HEK293 (cell line): ENCODE results near the gene TSC22D3.
A peak's percentile ranks its signal among the peaks of the same experiment; 100 is the strongest.
"Not testable (repeated sequence)": the region's sequence is repeated elsewhere in the genome, so short reads cannot be mapped to it uniquely, and the experiment has no call there.

Experiments
- CTCF ChIA-PET: fragments of 350-600 bp; formaldehyde crosslinking; extraction: SDS; loops from one replicate; lab custom pipeline; 2021; ENCODE audit warnings: antibody characterized with exemption; lab: Yijun Ruan, JAX
- POLR2A ChIA-PET: fragments of 300-600 bp; formaldehyde crosslinking; extraction: SDS; loops from one replicate; lab custom pipeline; 2020; ENCODE audit warnings: antibody characterized with exemption, inconsistent platforms; lab: Yijun Ruan, JAX
- H3K27ac ChIP-seq: fragments of 200-500 bp; sonication (Bioruptor generic); 2 replicates; pipeline ENCODE4 v1.5.1; 2014; ENCODE audit warnings: low read depth, low read length, control low read depth, inconsistent platforms; ENCODE audit errors: extremely low read depth
- H3K36me3 ChIP-seq, 2 experiments: fragments of 200-500 bp in 1 of 2; sonication (Bioruptor generic) in 1 of 2; 1 replicate in 1 of 2; 2 replicates in 1 of 2; pipeline ENCODE4 v1.5.1; 2014 to 2017; ENCODE audit warnings: inconsistent platforms in 2 of 2, low read length in 2 of 2; ENCODE audit not compliant: control insufficient read depth in 2 of 2, insufficient read depth in 1 of 2
- H3K4me1 ChIP-seq: fragments of 200-500 bp; sonication (Bioruptor generic); 2 replicates; pipeline ENCODE4 v1.5.1; 2014; ENCODE audit warnings: mild to moderate bottlenecking, low read length, inconsistent platforms; ENCODE audit not compliant: control insufficient read depth, insufficient read depth
- H3K4me3 ChIP-seq: 2 replicates; pipeline ENCODE4 v1.5.1; 2011; ENCODE audit warnings: low read depth, mild to moderate bottlenecking, control low read depth, low read length, moderate library complexity
- H3K9me3 ChIP-seq: fragments of 200-500 bp; sonication (Bioruptor generic); 2 replicates; pipeline ENCODE4 v1.5.1; 2014; ENCODE audit warnings: low read depth, low read length, inconsistent platforms; ENCODE audit not compliant: control insufficient read depth, insufficient read depth
- BCL11A ChIP-seq: fragments of 450-650 bp; formaldehyde crosslinking; IDR thresholded peaks from 2 replicates; pipeline ENCODE4 v1.5.1; 2016; ENCODE audit warnings: low read depth, missing biosample characterization, missing genetic modification characterization
- BCL11B ChIP-seq: fragments of 450-650 bp; formaldehyde crosslinking; IDR thresholded peaks from 2 replicates; pipeline ENCODE4 v1.5.1; 2016; ENCODE audit warnings: low read depth, missing biosample characterization, missing genetic modification characterization
- PRDM1 ChIP-seq: fragments of 450-650 bp; formaldehyde crosslinking; IDR thresholded peaks from 2 replicates; pipeline ENCODE4; 2016; ENCODE audit warnings: missing biosample characterization, missing genetic modification characterization
- SETDB1 ChIP-seq: IDR thresholded peaks from one replicate; pipeline ENCODE4 v1.6.1; 2017; ENCODE audit warnings: mild to moderate bottlenecking, low read length, moderate library complexity, mixed read lengths; ENCODE audit not compliant: insufficient read length
- YY1 ChIP-seq: fragments of 450-650 bp; formaldehyde crosslinking; IDR thresholded peaks from 2 replicates; pipeline ENCODE4 v1.5.1; 2018; ENCODE audit warnings: missing biosample characterization, missing genetic modification characterization
- ZBTB1 ChIP-seq: fragments of 450-650 bp; formaldehyde crosslinking; IDR thresholded peaks from 2 replicates; pipeline ENCODE4 v1.5.1; 2016; ENCODE audit warnings: missing biosample characterization, missing genetic modification characterization
- ZBTB48 ChIP-seq: fragments of 450-650 bp; formaldehyde crosslinking; IDR thresholded peaks from 2 replicates; pipeline ENCODE4 v1.5.1; 2016; ENCODE audit warnings: missing biosample characterization, missing genetic modification characterization
- ZBTB7A ChIP-seq: fragments of 450-650 bp; formaldehyde crosslinking; IDR thresholded peaks from 2 replicates; pipeline ENCODE4 v1.5.1; 2016; ENCODE audit warnings: low read depth, missing biosample characterization, missing genetic modification characterization
- ZEB2 ChIP-seq: fragments of 450-650 bp; formaldehyde crosslinking; IDR thresholded peaks from 2 replicates; pipeline ENCODE4 v1.5.1; 2016; ENCODE audit warnings: missing biosample characterization, missing genetic modification characterization
- ZFHX2 ChIP-seq: fragments of 450-650 bp; formaldehyde crosslinking; conservative IDR thresholded peaks from 2 replicates; pipeline ENCODE4 v1.5.1; 2016; ENCODE audit warnings: missing biosample characterization, missing genetic modification characterization
- ZNF140 ChIP-seq: fragments of 450-650 bp; formaldehyde crosslinking; IDR thresholded peaks from 2 replicates; pipeline ENCODE4 v1.5.1; 2016; ENCODE audit warnings: missing biosample characterization, missing genetic modification characterization
- ZNF169 ChIP-seq: fragments of 450-650 bp; formaldehyde crosslinking; IDR thresholded peaks from 2 replicates; pipeline ENCODE4 v1.5.1; 2016; ENCODE audit warnings: missing biosample characterization, missing genetic modification characterization
- ZNF239 ChIP-seq: fragments of 450-650 bp; formaldehyde crosslinking; IDR thresholded peaks from 2 replicates; pipeline ENCODE4 v1.5.1; 2016; ENCODE audit warnings: missing biosample characterization, missing genetic modification characterization
- ZNF248 ChIP-seq: fragments of 450-650 bp; formaldehyde crosslinking; IDR thresholded peaks from 2 replicates; pipeline ENCODE4 v1.5.1; 2017; ENCODE audit warnings: missing biosample characterization, missing genetic modification characterization
- ZNF266 ChIP-seq: fragments of 450-650 bp; formaldehyde crosslinking; IDR thresholded peaks from 2 replicates; pipeline ENCODE4 v1.5.1; 2016; ENCODE audit warnings: missing biosample characterization, missing genetic modification characterization, low read depth
- ZNF335 ChIP-seq: fragments of 450-650 bp; formaldehyde crosslinking; conservative IDR thresholded peaks from 2 replicates; pipeline ENCODE4 v1.5.1; 2016; ENCODE audit warnings: missing biosample characterization, missing genetic modification characterization
- ZNF560 ChIP-seq: fragments of 450-650 bp; formaldehyde crosslinking; IDR thresholded peaks from 2 replicates; pipeline ENCODE4 v1.5.1; 2017; ENCODE audit warnings: missing biosample characterization, missing genetic modification characterization, borderline replicate concordance
- ZNF777 ChIP-seq: fragments of 450-650 bp; formaldehyde crosslinking; IDR thresholded peaks from 2 replicates; pipeline ENCODE4 v1.5.1; 2017; ENCODE audit warnings: missing biosample characterization, missing genetic modification characterization, borderline replicate concordance
- ZNF785 ChIP-seq: fragments of 450-650 bp; formaldehyde crosslinking; IDR thresholded peaks from 2 replicates; pipeline ENCODE4 v1.5.1; 2016; ENCODE audit warnings: missing biosample characterization, missing genetic modification characterization
- ZNF837 ChIP-seq: fragments of 450-650 bp; formaldehyde crosslinking; IDR thresholded peaks from 2 replicates; pipeline ENCODE4 v1.5.1; 2016; ENCODE audit warnings: missing biosample characterization, missing genetic modification characterization
- ZSCAN23 ChIP-seq: fragments of 450-650 bp; formaldehyde crosslinking; IDR thresholded peaks from 2 replicates; pipeline ENCODE4 v1.5.1; 2016; ENCODE audit warnings: missing biosample characterization, missing genetic modification characterization
- ZXDB ChIP-seq: fragments of 450-650 bp; formaldehyde crosslinking; IDR thresholded peaks from 2 replicates; pipeline ENCODE4 v1.5.1; 2016; ENCODE audit warnings: missing biosample characterization, missing genetic modification characterization
- TF ChIP-seq, protein P1 (sequence below): fragments of 450-650 bp; formaldehyde crosslinking; IDR thresholded peaks from 2 replicates; pipeline ENCODE4 v1.5.1; 2016; ENCODE audit warnings: missing biosample characterization, missing genetic modification characterization
- TF ChIP-seq, protein P2 (sequence below): fragments of 450-650 bp; IDR thresholded peaks from 2 replicates; pipeline ENCODE4 v1.5.1; 2018; ENCODE audit warnings: missing biosample characterization, mild to moderate bottlenecking, missing genetic modification characterization
- TF ChIP-seq, protein P3 (sequence below): fragments of 450-650 bp; formaldehyde crosslinking; IDR thresholded peaks from 2 replicates; pipeline ENCODE4 v1.5.1; 2016; ENCODE audit warnings: missing biosample characterization, missing genetic modification characterization, borderline replicate concordance

The TSC22D3 gene

DNA sequence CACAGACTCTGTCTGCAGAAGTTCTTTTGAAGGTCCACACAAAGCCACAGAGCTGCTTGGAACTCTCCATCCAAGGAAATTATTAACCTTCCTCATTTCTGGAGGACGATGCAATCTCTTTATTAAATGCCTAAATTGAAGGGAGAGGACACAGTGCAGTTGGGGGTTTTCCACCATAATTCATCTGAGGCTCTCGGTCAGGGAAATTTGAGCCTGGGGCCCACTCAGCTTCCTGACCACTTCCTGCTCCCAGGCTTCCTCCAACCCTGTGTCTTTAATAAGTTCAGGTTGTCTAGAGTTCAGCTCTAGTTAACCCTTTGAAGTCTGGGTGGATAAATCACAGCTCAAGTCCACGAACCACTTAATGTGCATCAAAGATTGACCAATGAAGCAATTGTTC lies 88.8 kb downstream of the TSC22D3 start:
- Histone ChIP-seq H3K4me1 (peaks cover 2% of the 10 kb centered on the region; the same call in 1 of the 2 replicates), H3K4me3 (no peak overlapping the region), H3K27ac (no peak overlapping the region), H3K9me3 (no peaks in the 10 kb centered on the region), H3K36me3 (no peaks in the 10 kb centered on the region)
- POLR2A ChIA-PET, result interaction anchor here (0.9 to 1.8 kb wide), 5 partner anchors 11 to 45 kb away, joined by 3 to 7 read pairs (median 5); no protein-coding TSS in a partner anchor
- CTCF ChIA-PET, result interaction anchor here (0.7 to 1.7 kb wide), 6 partner anchors 8 to 34 kb away, joined by 3 to 6 read pairs (median 3); no protein-coding TSS in a partner anchor
- TF ChIP-seq, protein P1, sequence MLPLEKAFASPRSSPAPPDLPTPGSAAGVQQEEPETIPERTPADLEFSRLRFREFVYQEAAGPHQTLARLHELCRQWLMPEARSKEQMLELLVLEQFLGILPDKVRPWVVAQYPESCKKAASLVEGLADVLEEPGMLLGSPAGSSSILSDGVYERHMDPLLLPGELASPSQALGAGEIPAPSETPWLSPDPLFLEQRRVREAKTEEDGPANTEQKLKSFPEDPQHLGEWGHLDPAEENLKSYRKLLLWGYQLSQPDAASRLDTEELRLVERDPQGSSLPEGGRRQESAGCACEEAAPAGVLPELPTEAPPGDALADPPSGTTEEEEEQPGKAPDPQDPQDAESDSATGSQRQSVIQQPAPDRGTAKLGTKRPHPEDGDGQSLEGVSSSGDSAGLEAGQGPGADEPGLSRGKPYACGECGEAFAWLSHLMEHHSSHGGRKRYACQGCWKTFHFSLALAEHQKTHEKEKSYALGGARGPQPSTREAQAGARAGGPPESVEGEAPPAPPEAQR, result no peak
- TF ChIP-seq ZBTB48 (tag by site-specific recombination) (no peak), ZNF140 (tag by site-specific recombination) (no peak), ZBTB1 (no peak), ZSCAN23 (tag by site-specific recombination) (no peak), ZEB2 (no peak), PRDM1 (no peak), ZNF239 (no peak), SETDB1 (no peak), ZNF837 (tag by site-specific recombination) (no peak), ZNF335 (tag by site-specific recombination) (no peak), ZXDB (tag by site-specific recombination) (no peak), ZNF169 (tag by site-specific recombination) (no peak), ZNF785 (no peak), ZNF248 (tag by site-specific recombination) (no peak), BCL11A (tag by site-specific recombination) (no peak), ZNF560 (tag by site-specific recombination) (no peak)
- TF ChIP-seq, all 188 proteins: peak for 0

DNA sequence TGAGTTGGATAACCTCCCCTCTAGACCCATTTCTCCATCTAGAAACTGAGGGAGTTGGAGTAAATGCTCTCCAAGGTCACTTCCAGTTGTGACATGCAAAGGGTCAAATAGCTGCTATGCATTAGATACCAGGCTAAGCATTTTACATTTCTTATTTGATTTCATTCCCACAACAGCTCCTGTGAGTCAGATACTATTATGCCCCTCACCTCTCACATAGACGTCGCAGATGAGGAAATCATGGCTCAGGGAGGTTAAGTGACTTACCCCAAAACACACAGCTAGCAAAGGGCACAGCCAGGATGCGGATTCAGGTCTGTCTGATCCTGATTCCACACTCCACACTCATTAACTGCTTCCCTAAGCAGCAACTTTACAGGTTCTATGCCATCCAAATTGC lies 89.6 kb downstream of the TSC22D3 start:
- no peak overlapping the region for H3K4me3 ChIP-seq
- no peak overlapping the region for H3K27ac ChIP-seq
- peaks cover 2% of the 10 kb centered on the region; the same call in 1 of the 2 replicates for H3K4me1 ChIP-seq
- no peaks in the 10 kb centered on the region for H3K36me3 ChIP-seq
- CTCF ChIA-PET, result interaction anchor here (1.1 to 1.7 kb wide), 5 partner anchors 9 to 34 kb away, joined by 3 to 6 read pairs (median 4); no protein-coding TSS in a partner anchor
- no peaks in the 10 kb centered on the region for H3K9me3 ChIP-seq
- no peak for TF ChIP-seq ZBTB7A (tag by site-specific recombination)
- TF ChIP-seq ZFHX2, result no peak
- TF ChIP-seq PRDM1, result no peak
- TF ChIP-seq, protein P2, sequence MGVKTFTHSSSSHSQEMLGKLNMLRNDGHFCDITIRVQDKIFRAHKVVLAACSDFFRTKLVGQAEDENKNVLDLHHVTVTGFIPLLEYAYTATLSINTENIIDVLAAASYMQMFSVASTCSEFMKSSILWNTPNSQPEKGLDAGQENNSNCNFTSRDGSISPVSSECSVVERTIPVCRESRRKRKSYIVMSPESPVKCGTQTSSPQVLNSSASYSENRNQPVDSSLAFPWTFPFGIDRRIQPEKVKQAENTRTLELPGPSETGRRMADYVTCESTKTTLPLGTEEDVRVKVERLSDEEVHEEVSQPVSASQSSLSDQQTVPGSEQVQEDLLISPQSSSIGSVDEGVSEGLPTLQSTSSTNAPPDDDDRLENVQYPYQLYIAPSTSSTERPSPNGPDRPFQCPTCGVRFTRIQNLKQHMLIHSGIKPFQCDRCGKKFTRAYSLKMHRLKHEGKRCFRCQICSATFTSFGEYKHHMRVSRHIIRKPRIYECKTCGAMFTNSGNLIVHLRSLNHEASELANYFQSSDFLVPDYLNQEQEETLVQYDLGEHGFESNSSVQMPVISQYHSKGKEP, result no peak
- TF ChIP-seq, protein P3, sequence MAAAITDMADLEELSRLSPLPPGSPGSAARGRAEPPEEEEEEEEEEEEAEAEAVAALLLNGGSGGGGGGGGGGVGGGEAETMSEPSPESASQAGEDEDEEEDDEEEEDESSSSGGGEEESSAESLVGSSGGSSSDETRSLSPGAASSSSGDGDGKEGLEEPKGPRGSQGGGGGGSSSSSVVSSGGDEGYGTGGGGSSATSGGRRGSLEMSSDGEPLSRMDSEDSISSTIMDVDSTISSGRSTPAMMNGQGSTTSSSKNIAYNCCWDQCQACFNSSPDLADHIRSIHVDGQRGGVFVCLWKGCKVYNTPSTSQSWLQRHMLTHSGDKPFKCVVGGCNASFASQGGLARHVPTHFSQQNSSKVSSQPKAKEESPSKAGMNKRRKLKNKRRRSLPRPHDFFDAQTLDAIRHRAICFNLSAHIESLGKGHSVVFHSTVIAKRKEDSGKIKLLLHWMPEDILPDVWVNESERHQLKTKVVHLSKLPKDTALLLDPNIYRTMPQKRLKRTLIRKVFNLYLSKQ (tag by site-specific recombination), result no peak
- TF ChIP-seq ZNF266 (tag by site-specific recombination), result no peak
- TF ChIP-seq BCL11B, result no peak
- TF ChIP-seq YY1 (tag by site-specific recombination), result no peak
- no peak for TF ChIP-seq ZNF777 (tag by site-specific recombination)
- TF ChIP-seq, all 188 proteins: peak for 0
- POLR2A ChIA-PET, result interaction anchor here (1.5 to 1.8 kb wide), 3 partner anchors 10 to 46 kb away, joined by 5 to 7 read pairs (median 5); no protein-coding TSS in a partner anchor

DNA sequence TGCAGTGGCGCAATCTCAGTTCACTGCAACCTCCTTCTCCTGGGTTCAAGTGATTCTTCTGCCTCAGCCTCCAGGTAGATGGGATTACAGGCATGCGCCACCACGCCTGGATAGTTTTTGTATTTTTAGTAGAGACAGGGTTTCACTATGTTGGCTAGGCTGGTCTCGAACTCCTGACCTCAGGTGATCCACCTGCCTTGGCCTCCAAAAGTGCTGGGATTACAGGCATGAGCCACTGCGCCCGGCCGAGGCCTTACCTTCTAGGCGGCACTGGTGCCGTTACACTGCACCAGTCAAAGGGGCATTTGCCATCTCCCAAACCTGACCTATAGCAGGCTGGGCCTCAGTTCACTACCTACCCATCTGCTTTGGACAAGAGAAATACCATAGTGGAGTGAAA lies 90.0 kb downstream of the TSC22D3 start:
- POLR2A ChIA-PET, result interaction anchor here (1.0 kb wide), 1 partner anchor 31 kb away, joined by 9 read pairs; no protein-coding TSS in a partner anchor
- CTCF ChIA-PET, result interaction anchor here (0.7 to 1.5 kb wide), 5 partner anchors 9 to 151 kb away, joined by 3 to 5 read pairs (median 3); no protein-coding TSS in a partner anchor
- H3K4me3 ChIP-seq, H3K4me1 ChIP-seq, H3K36me3 ChIP-seq, H3K9me3 ChIP-seq: not testable (repeated sequence)
- H3K27ac ChIP-seq, result 0 out of 2 replicates have a peak overlapping the region, but pooled peaks have one; percentile 55
